HCT116 (cell line): ENCODE results near the gene TPM2. TPM values are rescaled to one million over a fixed set of nuclear protein-coding genes. Genes with fewer than 3 reads are reported as not detected.

ENCODE experiments used
- ATAC-seq: fragments of 200-7000 bp; cut with Tn5 transposase; 2 replicates; pipeline ENCODE4 v1.9.1; 2020; ENCODE audit warnings: mild to moderate bottlenecking, moderate library complexity
- BruUV-seq: library from RNA; stranded (reverse); fragments of 400-500 nt; replicated peaks from 2 replicates; lab custom pipeline; 2021; lab: Mats Ljungman, UMichigan
- CTCF ChIA-PET: fragments of 300-600 bp; sonication (Branson Sonifier 250); formaldehyde crosslinking; loops from one replicate; lab custom pipeline; 2021; ENCODE audit warnings: antibody characterized with exemption; lab: Charles Lee
- POLR2A ChIA-PET: fragments of 300-600, 350-600 bp; sonication (Branson Sonifier 250); formaldehyde crosslinking; loops from one replicate; lab custom pipeline; 2021; ENCODE audit warnings: antibody characterized with exemption; lab: Charles Lee
- RAD21 ChIA-PET, 2 experiments: fragments of 300-600 bp; sonication (Branson Sonifier 250); formaldehyde crosslinking; loops; one replicate each; lab custom pipeline; 2023; ENCODE audit warnings: low total read pairs in 2 of 2; ENCODE audit not compliant: uncharacterized antibody in 2 of 2, unreplicated experiment in 2 of 2, low non-redundant PET in 1 of 2; lab: Charles Lee
- DNase-seq: peaks from one replicate; pipeline ENCODE4 v3.0.0-alpha.2; 2010; ENCODE audit warnings: low read depth, low spot score
- H2AFZ ChIP-seq: fragments of 200-600 bp; shearing (Covaris generic), sonication (generic); 2 replicates; pipeline ENCODE4 v1.6.1; 2017; ENCODE audit warnings: low read depth, mixed run types, mixed read lengths, antibody characterized with exemption, low read length; ENCODE audit not compliant: poor library complexity, severe bottlenecking
- H3K27ac ChIP-seq: 2 replicates; pipeline ENCODE4 v1.5.1; 2012; ENCODE audit warnings: low read depth, low read length
- H3K27me3 ChIP-seq: fragments of 200-600 bp; sonication (generic); 2 replicates; pipeline ENCODE4 v1.6.1; 2016; ENCODE audit warnings: mixed run types, low read length, mixed read lengths; ENCODE audit not compliant: insufficient read depth
- H3K36me3 ChIP-seq, 2 experiments: fragments of 200-500 bp in 1 of 2; fragments of 200-600 bp in 1 of 2; sonication (Bioruptor generic) in 1 of 2; sonication (generic) in 1 of 2; 2 replicates each; pipeline versions ENCODE4 v1.5.1 to v1.6.1; 2014 to 2016; ENCODE audit warnings: low read length in 2 of 2, inconsistent platforms in 1 of 2, mixed read lengths in 1 of 2, mixed run types in 1 of 2; ENCODE audit not compliant: insufficient read depth in 2 of 2, control insufficient read depth in 1 of 2
- H3K4me1 ChIP-seq, 2 experiments: fragments of 200-600 bp in 1 of 2; sonication (generic) in 1 of 2; 2 replicates each; pipeline versions ENCODE4 v1.5.1 to v1.6.1; 2012 to 2017; ENCODE audit warnings: low read length in 2 of 2, inconsistent platforms in 1 of 2, mild to moderate bottlenecking in 1 of 2, mixed read lengths in 1 of 2, mixed run types in 1 of 2, moderate library complexity in 1 of 2; ENCODE audit not compliant: insufficient read depth in 2 of 2, control insufficient read depth in 1 of 2
- H3K4me2 ChIP-seq: fragments of 200-600 bp; sonication (generic); 2 replicates; pipeline ENCODE4 v1.6.1; 2017; ENCODE audit warnings: mixed run types, low read length, mixed read lengths
- H3K4me3 ChIP-seq, 2 experiments: fragments of 200-600 bp in 1 of 2; sonication (generic) in 1 of 2; replicated peaks in 1 of 2; 2 replicates each; pipeline ENCODE4 v1.5.1; 2011 to 2016; ENCODE audit warnings: low read length in 2 of 2, control low read depth in 1 of 2, low read depth in 1 of 2, mild to moderate bottlenecking in 1 of 2, mixed read lengths in 1 of 2, mixed run types in 1 of 2
- H3K79me2 ChIP-seq: fragments of 200-600 bp; sonication (generic); 2 replicates; pipeline ENCODE4 v1.6.1; 2017; ENCODE audit warnings: mild to moderate bottlenecking, mixed run types, low read length, moderate library complexity, mixed read lengths; ENCODE audit not compliant: insufficient read depth
- H3K9ac ChIP-seq: fragments of 200-600 bp; sonication (generic); 2 replicates; pipeline ENCODE4 v1.6.1; 2016; ENCODE audit warnings: low read length, mixed read lengths
- H3K9me2 ChIP-seq: fragments of 200-600 bp; sonication (generic), shearing (Covaris generic); 2 replicates; pipeline ENCODE4 v1.6.1; 2017; ENCODE audit warnings: mixed run types, mild to moderate bottlenecking, moderate library complexity; ENCODE audit not compliant: insufficient read depth
- H3K9me3 ChIP-seq, 2 experiments: fragments of 200-500 bp in 1 of 2; fragments of 200-600 bp in 1 of 2; sonication (Bioruptor generic) in 1 of 2; sonication (generic) in 1 of 2; 2 replicates each; pipeline ENCODE4 v1.6.1; 2014 to 2017; ENCODE audit warnings: low read length in 2 of 2, mixed read lengths in 2 of 2, inconsistent platforms in 1 of 2, low read depth in 1 of 2, mild to moderate bottlenecking in 1 of 2, mixed run types in 1 of 2, moderate library complexity in 1 of 2; ENCODE audit not compliant: control insufficient read depth in 1 of 2, insufficient read depth in 1 of 2
- H4K20me1 ChIP-seq: fragments of 200-600 bp; sonication (generic), shearing (Covaris generic); 2 replicates; pipeline ENCODE4 v1.6.1; 2017; ENCODE audit warnings: mixed run types, mild to moderate bottlenecking, moderate library complexity; ENCODE audit not compliant: insufficient read depth
- POLR2A ChIP-seq: IDR thresholded peaks from 2 replicates; pipeline ENCODE4 v1.7.0; 2011; ENCODE audit warnings: borderline replicate concordance; ENCODE audit not compliant: insufficient read depth, insufficient read length; ENCODE audit errors: extremely low read depth
- SIN3A ChIP-seq: IDR thresholded peaks from 2 replicates; pipeline ENCODE4 v1.6.1; 2012; ENCODE audit warnings: low read depth
- TCF7L2 ChIP-seq: IDR thresholded peaks from 2 replicates; pipeline ENCODE4 v1.7.0; 2011; ENCODE audit warnings: borderline replicate concordance, inconsistent platforms; ENCODE audit not compliant: insufficient read depth, insufficient read length; ENCODE audit errors: extremely low read depth
- YY1 ChIP-seq: IDR thresholded peaks from 2 replicates; pipeline ENCODE4 v1.6.1; 2011; ENCODE audit warnings: low read length, low read depth, moderate library complexity, mild to moderate bottlenecking; ENCODE audit not compliant: insufficient replicate concordance; ENCODE audit errors: extremely low read depth
- ZFX ChIP-seq: fragments of 450-650 bp; IDR thresholded peaks from 2 replicates; pipeline ENCODE4 v1.6.1; 2017
- intact Hi-C: fragments of 100-400 bp; cut with micrococcal nuclease; formaldehyde crosslinking; loops from 2 replicates; pipeline ENCODE4 v1.10.0; 2022
- total RNA-seq: library from RNA; stranded (reverse); gene quantifications from one replicate; pipeline ENCODE4 v1.2.1, GENCODE V29; 2021; ENCODE audit not compliant: unreplicated experiment

The TPM2 gene
- total RNA-seq, 1 experiment from 2014 or later = 278 TPM

GRCh38 chr9:35732185-35732799 lies 42.6 kb upstream of the TPM2 start, which contains the start of the genes CREB3 and TLN1:
Gene CREB3 (plus strand): TSS chr9:35732666. CDS start chr9:35732773, 107 bp downstream.
Gene TLN1 (minus strand): TSS chr9:35732195. CDS start chr9:35725694, 6,501 bp downstream.
- no peaks in the 10 kb centered on the region for H3K9me2 ChIP-seq
- peak; percentile 85 for ATAC-seq
- no peaks in the 10 kb centered on the region for H3K27me3 ChIP-seq
- peak within 1 kb of the TSS; percentile 83 for H3K9ac ChIP-seq
- intact Hi-C loops = loop anchor here (1.0 kb wide), 2 partner anchors 17 to 75 kb away; partner anchors contain the start of genes GBA2 and RGP1
- H3K9me3 ChIP-seq = no peaks in the 10 kb centered on the region
- TF ChIP-seq TCF7L2 (peak; percentile 96), ZFX (peak; percentile 69), POLR2A (peak; percentile 61), SIN3A (no peak), YY1 (peak; percentile 55)
- H3K36me3 ChIP-seq = peaks cover 15 to 18% of the 10 kb centered on the region in 2 experiments; a peak in 3 of 4 replicates
- no peaks in the 10 kb centered on the region for H4K20me1 ChIP-seq
- ChIA-PET POLR2A (interaction anchor here (1.0 to 2.6 kb wide), 10 partner anchors 17 to 213 kb away, joined by 3 to 23 read pairs (median 4); partner anchors contain the start of genes ARHGEF39, CCDC107, GBA2 and MSMP), CTCF (interaction anchor here (0.8 to 4.0 kb wide), 15 partner anchors 9 to 179 kb away, joined by 3 to 21 read pairs (median 6); partner anchors contain the start of genes ARHGEF39, CCDC107, GBA2 and RGP1), RAD21 (no interaction called here)
- H3K4me2 ChIP-seq = peak within 1 kb of the TSS; percentile 81
- BruUV-seq = no TSS peak
- DNase-seq = peak; percentile 97
- peak within 1 kb of the TSS; percentile 7 for H2AFZ ChIP-seq
- peaks cover 22 to 37% of the 10 kb centered on the region in 2 experiments for H3K4me1 ChIP-seq
- H3K27ac ChIP-seq = peak within 1 kb of the TSS; percentile 90
- H3K4me3 ChIP-seq = peak within 1 kb of the TSS; percentile 92 to 94
- peaks cover 60% of the 10 kb centered on the region for H3K79me2 ChIP-seq
